Natural killer cell (primary cell): ENCODE measurements around the gene GABPB2. TPM values are rescaled to one million over a fixed set of nuclear protein-coding genes. Genes with fewer than 3 reads are reported as not detected.

Experiments used
- ATAC-seq, 3 donors: fragments of 150-1000 bp in 2 of 3; fragments of 200-7000 bp in 1 of 3; cut with Tn5 transposase; 1 replicate in 1 of 3; 2 replicates in 2 of 3; pipeline ENCODE4 v1.10.0; 2021; ENCODE audit warnings: mild to moderate bottlenecking in 2 of 3, moderate library complexity in 2 of 3
- DNase-seq, 2 donors: peaks; one replicate each; pipeline versions ENCODE4 v3.0.0 to v3.0.0-alpha.2; 2013 to 2021; ENCODE audit warnings: mixed read lengths in 1 of 2
- H3K27ac ChIP-seq: one replicate; pipeline ENCODE4 v1.5.1; 2013; ENCODE audit warnings: mild to moderate bottlenecking, low read length
- H3K27me3 ChIP-seq: one replicate; pipeline ENCODE4 v1.6.1; 2013; ENCODE audit warnings: low read length; ENCODE audit not compliant: control insufficient read depth, insufficient read depth
- H3K36me3 ChIP-seq: one replicate; pipeline ENCODE4 v1.6.1; 2013; ENCODE audit warnings: low read length; ENCODE audit not compliant: control insufficient read depth, insufficient read depth
- H3K4me1 ChIP-seq: one replicate; pipeline ENCODE4 v1.6.1; 2013; ENCODE audit warnings: low read length; ENCODE audit not compliant: control insufficient read depth, insufficient read depth
- H3K4me3 ChIP-seq: one replicate; pipeline ENCODE4 v1.5.1; 2013; ENCODE audit warnings: low read length
- H3K9me3 ChIP-seq: one replicate; pipeline ENCODE4 v1.6.1; 2013; ENCODE audit warnings: low read length; ENCODE audit not compliant: control insufficient read depth, insufficient read depth
- H3K27ac Mint-ChIP-seq, 2 donors: one replicate each; pipeline ENCODE4 v1.8.0; 2022; ENCODE audit warnings: mild to moderate bottlenecking in 2 of 2, mixed read lengths in 2 of 2, moderate library complexity in 1 of 2
- H3K27me3 Mint-ChIP-seq, 2 donors: one replicate each; pipeline ENCODE4 v1.8.0; 2022; ENCODE audit warnings: low read depth in 2 of 2, mixed read lengths in 2 of 2
- H3K36me3 Mint-ChIP-seq: one replicate; pipeline ENCODE4 v1.8.0; 2022; ENCODE audit warnings: mixed read lengths
- H3K4me1 Mint-ChIP-seq, 2 donors: one replicate each; pipeline ENCODE4 v1.8.0; 2022; ENCODE audit warnings: mixed read lengths in 2 of 2
- H3K4me3 Mint-ChIP-seq: one replicate; pipeline ENCODE4 v1.8.0; 2022; ENCODE audit warnings: mild to moderate bottlenecking, moderate library complexity, mixed read lengths
- H3K9me3 Mint-ChIP-seq, 2 donors: one replicate each; pipeline ENCODE4 v1.8.0; 2022; ENCODE audit warnings: mixed read lengths in 2 of 2
- WGBS: methylation state at CpG from one replicate; pipeline ENCODE4 v1.1.7; 2013; ENCODE audit warnings: missing lambda C conversion rate; ENCODE audit not compliant: insufficient coverage; 5-methylcytosine and 5-hydroxymethylcytosine counted together
- intact Hi-C: fragments of 100-400 bp; cut with micrococcal nuclease; formaldehyde crosslinking; loops from one replicate; pipeline ENCODE4 v1.14.2; 2022
- total RNA-seq, 4 donors: library from RNA; stranded (reverse); fragments of 120-200 nt in 1 of 4; gene quantifications; one replicate each; pipeline versions ENCODE4 v1.2.3 to v1.2.4, GENCODE V29; 2013 to 2022
- TF ChIP-seq, protein P1 (sequence below): fragments of 200-600 bp; IDR thresholded peaks from one replicate; pipeline ENCODE4 v1.8.0; 2022; ENCODE audit warnings: antibody characterized with exemption

GABPB2 gene
- total RNA-seq, 3 donors from 2014 or later (not counting 1 experiment from before 2014, with no cell fraction given), result 27.4 to 34.0 (median 30.6) TPM

DNA sequence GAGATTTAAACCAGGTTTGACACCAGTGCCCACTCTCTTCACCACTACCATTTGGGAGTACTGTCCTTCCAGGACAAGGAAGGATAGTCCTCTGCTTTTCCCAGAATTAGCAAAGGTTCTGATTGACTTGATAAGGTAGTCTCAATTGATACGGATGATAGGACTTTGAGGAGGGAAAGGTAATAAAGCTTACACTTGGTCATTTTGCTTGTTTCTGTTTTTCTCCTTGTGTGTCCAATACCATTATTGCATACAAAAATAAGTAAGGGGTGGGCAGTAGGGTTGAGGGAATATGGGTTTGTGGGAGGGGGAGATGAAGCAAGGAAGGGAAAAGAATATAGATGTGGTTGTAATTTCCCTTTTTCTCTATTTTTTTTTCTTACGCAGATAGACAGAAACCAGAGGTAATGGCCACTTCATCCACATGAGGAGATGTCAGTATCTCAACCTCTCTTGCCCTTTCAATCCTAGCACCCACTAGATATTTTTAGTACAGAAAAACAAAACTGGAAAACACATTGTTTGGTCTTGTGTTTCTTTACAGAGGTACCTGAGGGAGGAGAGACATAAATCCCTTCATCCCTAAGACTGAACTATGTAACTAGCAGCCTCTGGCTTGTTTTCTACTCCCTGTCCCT is 20.4 kb upstream of the GABPB2 start:
- peaks cover 25% of the 10 kb centered on the region for H3K36me3 Mint-ChIP-seq
- TF ChIP-seq, protein P1, sequence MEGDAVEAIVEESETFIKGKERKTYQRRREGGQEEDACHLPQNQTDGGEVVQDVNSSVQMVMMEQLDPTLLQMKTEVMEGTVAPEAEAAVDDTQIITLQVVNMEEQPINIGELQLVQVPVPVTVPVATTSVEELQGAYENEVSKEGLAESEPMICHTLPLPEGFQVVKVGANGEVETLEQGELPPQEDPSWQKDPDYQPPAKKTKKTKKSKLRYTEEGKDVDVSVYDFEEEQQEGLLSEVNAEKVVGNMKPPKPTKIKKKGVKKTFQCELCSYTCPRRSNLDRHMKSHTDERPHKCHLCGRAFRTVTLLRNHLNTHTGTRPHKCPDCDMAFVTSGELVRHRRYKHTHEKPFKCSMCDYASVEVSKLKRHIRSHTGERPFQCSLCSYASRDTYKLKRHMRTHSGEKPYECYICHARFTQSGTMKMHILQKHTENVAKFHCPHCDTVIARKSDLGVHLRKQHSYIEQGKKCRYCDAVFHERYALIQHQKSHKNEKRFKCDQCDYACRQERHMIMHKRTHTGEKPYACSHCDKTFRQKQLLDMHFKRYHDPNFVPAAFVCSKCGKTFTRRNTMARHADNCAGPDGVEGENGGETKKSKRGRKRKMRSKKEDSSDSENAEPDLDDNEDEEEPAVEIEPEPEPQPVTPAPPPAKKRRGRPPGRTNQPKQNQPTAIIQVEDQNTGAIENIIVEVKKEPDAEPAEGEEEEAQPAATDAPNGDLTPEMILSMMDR, result no peak
- H3K9me3 Mint-ChIP-seq, result no peaks in the 10 kb centered on the region
- no peaks in the 10 kb centered on the region for H3K27me3 Mint-ChIP-seq
- peaks cover 69 to 75% of the 10 kb centered on the region in 2 donors for H3K4me1 Mint-ChIP-seq
- ATAC-seq (no peak), DNase-seq (no peak)
- H3K36me3 ChIP-seq, result peaks cover 44% of the 10 kb centered on the region
- H3K4me3 ChIP-seq, result no peak overlapping the region
- H3K27ac Mint-ChIP-seq, result peak overlapping the region; percentile 98 to 99
- H3K27me3 ChIP-seq, result no peaks in the 10 kb centered on the region
- intact Hi-C loops, result no loop called here
- H3K4me1 ChIP-seq, result peaks cover 41% of the 10 kb centered on the region
- peak overlapping the region; percentile 96 for H3K4me3 Mint-ChIP-seq
- H3K9me3 ChIP-seq, result no peaks in the 10 kb centered on the region
- H3K27ac ChIP-seq, result peak overlapping the region; percentile 19
- WGBS, result no CpG with 5 or more reads among the region's 2 CpGs

DNA sequence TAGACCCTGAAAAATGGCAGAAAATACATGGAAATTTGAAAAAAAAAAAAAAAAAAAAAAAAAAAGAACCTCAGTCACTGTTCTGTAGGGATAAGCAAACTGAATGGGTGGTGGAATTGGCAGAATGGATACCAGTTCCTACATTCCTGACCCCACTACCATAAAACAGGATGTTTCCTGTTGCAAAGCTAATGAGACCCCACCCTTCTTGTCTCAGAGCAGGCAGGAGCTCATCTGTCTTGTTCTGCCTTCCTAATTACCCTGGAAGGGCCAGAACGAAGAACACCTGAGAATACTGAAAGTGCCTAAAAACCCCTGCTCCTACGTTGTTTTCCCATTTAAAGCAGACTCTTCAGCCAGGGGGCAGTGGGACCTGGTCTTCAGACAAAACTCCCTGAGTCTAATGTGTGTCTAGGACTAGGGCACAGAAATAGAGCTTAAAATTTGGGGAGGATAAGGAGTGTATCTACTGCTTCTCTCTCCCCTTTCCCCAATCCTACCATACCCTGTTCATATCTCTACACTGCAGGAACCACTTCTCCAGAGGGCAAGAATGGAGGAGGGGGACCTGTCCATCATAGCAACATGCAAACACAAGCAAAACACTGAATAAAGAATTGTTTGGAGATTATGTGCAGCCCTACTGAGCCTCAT is 19.1 kb upstream of the GABPB2 start:
- Mint-ChIP-seq H3K27ac (peak overlapping the region; percentile 98 to 99), H3K4me3 (peak overlapping the region; percentile 37), H3K4me1 (peaks cover 80% of the 10 kb centered on the region in 2 donors), H3K9me3 (no peaks in the 10 kb centered on the region), H3K27me3 (no peaks in the 10 kb centered on the region), H3K36me3 (peaks cover 33% of the 10 kb centered on the region)
- TF ChIP-seq, protein P1, result no peak
- Histone ChIP-seq H3K4me1 (peaks cover 54% of the 10 kb centered on the region), H3K27me3 (no peaks in the 10 kb centered on the region), H3K36me3 (peaks cover 56% of the 10 kb centered on the region), H3K9me3 (no peaks in the 10 kb centered on the region), H3K27ac (peak overlapping the region; percentile 34), H3K4me3 (no peak overlapping the region)
- 84% methylated on average over 2 of the region's 2 CpGs for WGBS
- intact Hi-C loops, result no loop called here
- DNase-seq (no peak), ATAC-seq (no peak)

DNA sequence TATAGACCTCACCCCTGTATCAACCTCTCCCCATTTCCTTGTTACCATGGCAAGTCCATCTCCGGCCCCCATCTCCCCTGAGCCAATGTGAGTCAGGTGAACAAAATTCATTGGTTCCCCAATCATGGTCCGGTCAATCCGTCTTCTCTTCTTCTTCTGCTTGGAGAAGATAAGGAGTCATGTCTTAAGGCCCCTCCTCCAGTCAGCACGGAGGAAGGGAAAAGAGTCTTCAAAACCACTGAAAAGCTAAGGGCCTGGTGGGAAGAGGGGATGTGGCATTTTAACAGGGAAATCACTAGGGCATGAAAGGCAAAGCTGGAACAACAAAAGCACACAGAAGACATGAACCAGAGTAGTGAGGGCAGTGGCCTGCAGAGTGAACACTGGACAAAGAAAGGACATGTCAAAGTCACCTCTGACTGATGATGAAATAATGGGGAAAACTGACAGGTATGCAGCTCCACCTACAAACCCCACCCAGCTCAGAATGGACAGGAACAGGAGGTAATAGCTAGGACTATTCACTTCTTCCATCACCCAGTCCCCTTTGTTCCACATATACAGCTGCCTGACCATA is 15.5 kb upstream of the GABPB2 start:
- 78% methylated on average over 4 of the region's 4 CpGs for WGBS
- H3K36me3 Mint-ChIP-seq, result peaks cover 43% of the 10 kb centered on the region
- H3K9me3 Mint-ChIP-seq, result no peaks in the 10 kb centered on the region

More for the DNA sequence above, 15.5 kb upstream of the GABPB2 start:
- Histone ChIP-seq H3K27me3 (no peaks in the 10 kb centered on the region), H3K36me3 (peaks cover 60% of the 10 kb centered on the region), H3K9me3 (no peaks in the 10 kb centered on the region), H3K4me3 (peak overlapping the region; percentile 95), H3K27ac (peak overlapping the region; percentile 89), H3K4me1 (peaks cover 46% of the 10 kb centered on the region)
- intact Hi-C loops, result loop anchor here (5.0 kb wide), 3 partner anchors 33 to 483 kb away; partner anchors contain the start of gene ZNF687
- Mint-ChIP-seq H3K4me3 (peak overlapping the region; percentile 92), H3K27me3 (no peaks in the 10 kb centered on the region), H3K4me1 (peaks cover 77 to 80% of the 10 kb centered on the region in 2 donors), H3K27ac (peak overlapping the region; percentile 98 to 99)
- TF ChIP-seq, protein P1, result no peak
- no peak for DNase-seq
- ATAC-seq, result no peak
